ENCODE measurements around the gene CCL23.

CCL23 gene

DNA sequence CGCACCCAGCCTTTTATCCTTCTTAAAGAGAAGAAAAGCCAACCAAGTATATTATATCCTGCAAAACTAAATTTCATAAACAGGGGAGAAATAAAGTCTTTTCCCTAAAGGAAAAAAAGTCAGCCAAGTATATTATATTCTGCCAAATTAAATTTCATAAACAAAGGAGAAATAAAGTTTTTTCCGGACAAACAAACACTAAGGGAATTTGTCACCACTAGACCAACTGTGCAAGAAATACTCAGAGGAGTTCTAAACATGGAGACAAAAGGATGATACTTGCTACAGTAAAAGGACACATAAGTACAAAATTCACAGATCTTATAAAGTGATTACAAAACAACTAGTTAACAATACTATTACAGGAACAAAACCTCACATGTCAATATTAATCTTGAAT, 31.9 kb upstream of the CCL23 start:
- no peaks in the 10 kb centered on the region for H3K79me2 ChIP-seq (ENCODE audit: insufficient read depth, low read depth)
- no peaks in the 10 kb centered on the region for H3K4me1 ChIP-seq (ENCODE audit: low read depth, poor library complexity, severe bottlenecking)
- no peaks in the 10 kb centered on the region for H4K20me1 ChIP-seq (ENCODE audit: insufficient read depth)
- H3K27me3 ChIP-seq (ENCODE audit: insufficient read depth, low read depth), result no peaks in the 10 kb centered on the region
- H3K27ac ChIP-seq, result no peak overlapping the region
- no peaks in the 10 kb centered on the region for H3K36me3 ChIP-seq (ENCODE audit: insufficient read depth)
- no peak overlapping the region for H2AFZ ChIP-seq (ENCODE audit: low read depth)
- no peak overlapping the region for H3K9ac ChIP-seq
- H3K4me3 ChIP-seq (IDR thresholded peaks at IDR 0.05; ENCODE audit: insufficient read depth, low read depth, low read length), result no peak overlapping the region
- no peak for TF ChIP-seq CTCF (conservative IDR thresholded peaks at IDR 0.05; ENCODE audit: low read depth, low read length)
- H3K4me2 ChIP-seq, result no peak overlapping the region

GRCh38 chr17:36048066-36048465, 30.3 kb upstream of the CCL23 start:
- Histone ChIP-seq H2AFZ (ENCODE audit: low read depth) (no peak overlapping the region), H4K20me1 (ENCODE audit: insufficient read depth) (no peaks in the 10 kb centered on the region), H3K9ac (no peak overlapping the region), H3K27ac (no peak overlapping the region), H3K4me1 (ENCODE audit: low read depth, poor library complexity, severe bottlenecking) (no peaks in the 10 kb centered on the region), H3K79me2 (ENCODE audit: insufficient read depth, low read depth) (no peaks in the 10 kb centered on the region), H3K27me3 (ENCODE audit: insufficient read depth, low read depth) (no peaks in the 10 kb centered on the region), H3K36me3 (ENCODE audit: insufficient read depth) (no peaks in the 10 kb centered on the region), H3K4me2 (no peak overlapping the region), H3K4me3 (IDR thresholded peaks at IDR 0.05; ENCODE audit: insufficient read depth, low read depth, low read length) (no peak overlapping the region)
- no peak for TF ChIP-seq CTCF (conservative IDR thresholded peaks at IDR 0.05; ENCODE audit: low read depth, low read length)

- no peak overlapping the region for H3K27ac ChIP-seq
- H4K20me1 ChIP-seq (ENCODE audit: insufficient read depth), result no peaks in the 10 kb centered on the region
- no peaks in the 10 kb centered on the region for H3K27me3 ChIP-seq (ENCODE audit: insufficient read depth, low read depth)
- H3K36me3 ChIP-seq (ENCODE audit: insufficient read depth), result no peaks in the 10 kb centered on the region
- H3K4me2 ChIP-seq, result no peak overlapping the region
- H3K4me3 ChIP-seq (IDR thresholded peaks at IDR 0.05; ENCODE audit: insufficient read depth, low read depth, low read length), result no peak overlapping the region
- H3K9ac ChIP-seq, result no peak overlapping the region
- H3K4me1 ChIP-seq (ENCODE audit: low read depth, poor library complexity, severe bottlenecking), result no peaks in the 10 kb centered on the region
- H2AFZ ChIP-seq (ENCODE audit: low read depth), result no peak overlapping the region
- TF ChIP-seq CTCF (conservative IDR thresholded peaks at IDR 0.05; ENCODE audit: low read depth, low read length), result no peak
- no peaks in the 10 kb centered on the region for H3K79me2 ChIP-seq (ENCODE audit: insufficient read depth, low read depth)
Measured at GRCh38 chr17:36036235-36036634, 18.5 kb upstream of the CCL23 start.

DNA sequence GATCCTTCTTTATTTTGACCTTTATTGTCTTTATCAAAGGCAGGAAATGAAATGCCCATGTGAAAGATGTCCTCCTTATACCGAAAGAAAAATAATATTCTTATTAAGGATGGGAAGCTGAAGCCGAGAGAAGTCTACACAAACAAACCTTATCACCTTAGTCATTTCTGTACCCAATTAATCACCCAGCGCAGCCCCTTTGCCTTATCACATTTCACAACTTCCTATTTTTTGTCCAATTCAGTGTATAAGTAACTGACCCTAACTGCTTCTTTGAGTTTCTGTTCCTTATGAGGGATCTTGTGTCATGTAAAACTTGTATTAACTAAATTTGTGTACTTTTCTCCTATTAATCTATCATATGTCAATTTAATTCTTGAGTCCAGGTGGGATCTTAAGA, 16.4 kb upstream of the CCL23 start:
- Histone ChIP-seq H3K79me2 (ENCODE audit: insufficient read depth, low read depth) (no peaks in the 10 kb centered on the region), H3K36me3 (ENCODE audit: insufficient read depth) (no peaks in the 10 kb centered on the region), H4K20me1 (ENCODE audit: insufficient read depth) (no peaks in the 10 kb centered on the region), H3K9ac (no peak overlapping the region), H3K27ac (no peak overlapping the region), H3K27me3 (ENCODE audit: insufficient read depth, low read depth) (no peaks in the 10 kb centered on the region), H2AFZ (ENCODE audit: low read depth) (no peak overlapping the region), H3K4me3 (IDR thresholded peaks at IDR 0.05; ENCODE audit: insufficient read depth, low read depth, low read length) (no peak overlapping the region), H3K4me1 (ENCODE audit: low read depth, poor library complexity, severe bottlenecking) (no peaks in the 10 kb centered on the region), H3K4me2 (no peak overlapping the region)
- TF ChIP-seq CTCF (conservative IDR thresholded peaks at IDR 0.05; ENCODE audit: low read depth, low read length), result no peak

GRCh38 chr17:36030956-36031355, 13.2 kb upstream of the CCL23 start:
- H3K4me3 ChIP-seq (IDR thresholded peaks at IDR 0.05; ENCODE audit: insufficient read depth, low read depth, low read length), result no peak overlapping the region
- no peak for TF ChIP-seq CTCF (conservative IDR thresholded peaks at IDR 0.05; ENCODE audit: low read depth, low read length)
- no peak overlapping the region for H3K27ac ChIP-seq
- H4K20me1 ChIP-seq (ENCODE audit: insufficient read depth), result no peaks in the 10 kb centered on the region
- no peaks in the 10 kb centered on the region for H3K4me1 ChIP-seq (ENCODE audit: low read depth, poor library complexity, severe bottlenecking)
- H3K79me2 ChIP-seq (ENCODE audit: insufficient read depth, low read depth), result no peaks in the 10 kb centered on the region
- H3K4me2 ChIP-seq, result no peak overlapping the region
- H3K9ac ChIP-seq, result no peak overlapping the region
- H3K27me3 ChIP-seq (ENCODE audit: insufficient read depth, low read depth), result no peaks in the 10 kb centered on the region
- H2AFZ ChIP-seq (ENCODE audit: low read depth), result no peak overlapping the region
- no peaks in the 10 kb centered on the region for H3K36me3 ChIP-seq (ENCODE audit: insufficient read depth)
